OCI-LY7 (cell line): ENCODE results near the gene PALB2. TPM values are rescaled to one million over a fixed set of nuclear protein-coding genes. Genes with fewer than 3 reads are reported as not detected.
A peak's percentile ranks its signal among the peaks of the same experiment; 100 is the strongest.

Experiments
- BruUV-seq: library from RNA; stranded (reverse); fragments of 400-500 nt; replicated peaks from 2 replicates; lab custom pipeline; 2021; lab: Mats Ljungman, UMichigan
- CTCF ChIA-PET: fragments of 300-600 bp; sonication (Branson Sonifier 250); formaldehyde crosslinking; loops from one replicate; lab custom pipeline; 2022; ENCODE audit warnings: antibody characterized with exemption; ENCODE audit not compliant: unreplicated experiment; lab: Charles Lee
- POLR2A ChIA-PET: fragments of 300-600 bp; sonication (Branson Sonifier 250); formaldehyde crosslinking; loops from one replicate; lab custom pipeline; 2022; ENCODE audit warnings: antibody characterized with exemption; lab: Charles Lee
- DNase-seq: peaks from one replicate; pipeline ENCODE4 v3.0.0-alpha.2; 2015; ENCODE audit warnings: low spot score
- H2AFZ ChIP-seq: fragments of 200-600 bp; sonication (generic), shearing (Covaris generic); 2 replicates; pipeline ENCODE4 v1.6.1; 2014; ENCODE audit warnings: mild to moderate bottlenecking, antibody characterized with exemption, low read length, moderate library complexity
- H3K27ac ChIP-seq: fragments of 200-600 bp; sonication (generic); 2 replicates; pipeline ENCODE4 v1.5.1; 2014; ENCODE audit warnings: mixed run types, low read depth, mild to moderate bottlenecking, moderate library complexity, low read length, inconsistent platforms; ENCODE audit not compliant: poor library complexity, severe bottlenecking
- H3K36me3 ChIP-seq: fragments of 200-600 bp; sonication (generic); 2 replicates; pipeline ENCODE4 v1.6.1; 2014; ENCODE audit warnings: mild to moderate bottlenecking, antibody characterized with exemption, low read length, moderate library complexity, mixed read lengths; ENCODE audit not compliant: insufficient read depth
- H3K4me1 ChIP-seq: fragments of 200-600 bp; sonication (generic); 2 replicates; pipeline ENCODE4 v1.5.1; 2014; ENCODE audit warnings: mild to moderate bottlenecking, low read length; ENCODE audit not compliant: insufficient read depth, poor library complexity, severe bottlenecking
- H3K4me2 ChIP-seq: fragments of 200-600 bp; sonication (generic); 2 replicates; pipeline ENCODE4 v1.6.1; 2014; ENCODE audit warnings: mild to moderate bottlenecking, low read length
- H3K4me3 ChIP-seq: fragments of 200-600 bp; sonication (generic); 2 replicates; pipeline ENCODE4 v1.5.1; 2014; ENCODE audit warnings: mild to moderate bottlenecking, low read depth, low read length; ENCODE audit not compliant: poor library complexity, severe bottlenecking
- H3K79me2 ChIP-seq: fragments of 200-600 bp; sonication (generic); 2 replicates; pipeline ENCODE4 v1.6.1; 2016; ENCODE audit warnings: low read depth, mild to moderate bottlenecking, low read length, moderate library complexity, mixed read lengths; ENCODE audit not compliant: insufficient read depth
- H3K9me2 ChIP-seq: fragments of 200-600 bp; sonication (generic); 2 replicates; pipeline ENCODE4 v1.6.1; 2016; ENCODE audit warnings: mild to moderate bottlenecking, low read length, mixed read lengths; ENCODE audit not compliant: insufficient read depth
- H3K9me3 ChIP-seq: fragments of 200-600 bp; sonication (generic); 2 replicates; pipeline ENCODE4 v1.6.1; 2014; ENCODE audit warnings: mild to moderate bottlenecking, mixed run types, low read length, mixed read lengths
- H4K20me1 ChIP-seq: fragments of 200-600 bp; sonication (generic); 2 replicates; pipeline ENCODE4 v1.6.1; 2014; ENCODE audit warnings: mild to moderate bottlenecking, antibody characterized with exemption, low read length, moderate library complexity, mixed read lengths; ENCODE audit not compliant: insufficient read depth
- CTCF ChIP-seq: fragments of 200-600 bp; sonication (generic); conservative IDR thresholded peaks from 2 replicates; pipeline ENCODE4 v1.5.1; 2014; ENCODE audit warnings: mild to moderate bottlenecking, antibody characterized with exemption, low read length, moderate library complexity, mixed read lengths
- EZH2phosphoT487 ChIP-seq: fragments of 200-600 bp; sonication (generic); IDR thresholded peaks from 2 replicates; pipeline ENCODE4 v1.6.1; 2018; ENCODE audit warnings: low read depth, borderline replicate concordance, mild to moderate bottlenecking, mixed run types, antibody characterized with exemption, low read length, moderate library complexity, mixed read lengths
- intact Hi-C: fragments of 100-400 bp; cut with micrococcal nuclease; formaldehyde crosslinking; loops from one replicate; pipeline ENCODE4 v1.10.0; 2022; ENCODE audit not compliant: unreplicated experiment
- total RNA-seq, 2 experiments: library from RNA; depleted of rRNA in 1 of 2; stranded (reverse); fragments of >200 nt in 1 of 2; shearing (Covaris generic) in 1 of 2; gene quantifications; 2 replicates each; pipeline ENCODE4 v1.2.3, GENCODE V29; 2014 to 2022

PALB2 gene
- total RNA-seq, 2 experiments from 2014 or later = 16.6 to 35.1 TPM

DNA sequence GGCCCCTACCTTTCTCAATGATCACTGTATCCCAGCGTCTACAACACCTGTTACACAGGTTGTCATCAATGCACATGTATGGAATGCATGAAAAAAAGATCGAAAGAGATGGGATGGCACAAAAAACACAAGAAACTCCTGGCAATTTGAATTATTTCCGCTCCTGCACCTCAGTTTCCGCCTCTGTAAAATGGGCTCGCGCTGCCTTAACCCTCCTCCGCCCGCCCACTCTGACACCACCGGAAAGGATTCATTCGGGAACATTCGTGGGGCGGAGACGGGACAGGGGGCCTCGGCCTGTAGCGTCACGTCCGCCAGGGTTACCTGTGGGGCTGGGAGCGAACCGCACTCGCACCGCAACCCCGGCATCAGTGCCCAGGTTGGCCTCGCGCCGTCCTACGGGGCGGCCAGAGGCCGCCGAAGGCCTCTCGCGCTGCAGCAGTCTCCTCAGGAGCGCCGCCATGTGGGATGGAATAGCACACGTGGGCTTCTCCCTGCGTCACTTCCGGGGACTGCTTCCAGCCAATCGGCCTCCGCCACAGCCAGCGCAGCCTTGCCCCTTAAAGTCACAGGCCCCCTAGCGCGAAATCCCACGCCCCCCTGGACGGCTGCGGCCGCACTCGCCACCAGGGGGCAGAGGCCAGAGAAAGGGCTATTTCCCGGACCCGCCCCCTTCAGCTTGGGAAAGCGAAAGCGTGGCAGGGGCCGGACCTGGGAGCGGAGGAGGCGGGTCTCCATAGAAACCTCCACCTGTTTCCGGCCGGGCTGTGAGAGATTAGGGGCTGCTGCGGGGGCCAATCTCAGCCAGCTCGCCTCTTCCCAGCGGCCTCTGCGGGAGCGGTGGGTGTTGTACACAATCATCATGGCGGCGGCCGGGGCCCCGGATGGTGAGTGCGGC is 84.0 kb downstream of the PALB2 start, which contains the start of the genes EARS2 and UBFD1:
TSS of gene EARS2 (minus strand) at position 470 of the 898 bp plus-strand sequence. CDS start at position 463, 7 bp downstream.
TSS of gene UBFD1 (plus strand) at position 847 of the 898 bp plus-strand sequence. CDS start at position 863, 16 bp downstream.
- Histone ChIP-seq H4K20me1 (no peaks in the 10 kb centered on the region; the same call in 1 of the 2 replicates), H2AFZ (peak within 1 kb of the TSS; percentile 57; the same call in 1 of the 2 replicates), H3K4me1 (peaks cover 41% of the 10 kb centered on the region), H3K36me3 (peaks cover 58% of the 10 kb centered on the region), H3K4me3 (peak within 1 kb of the TSS; percentile 98), H3K9me3 (no peaks in the 10 kb centered on the region), H3K79me2 (peaks cover 71% of the 10 kb centered on the region), H3K4me2 (peak within 1 kb of the TSS; percentile 98), H3K9me2 (no peaks in the 10 kb centered on the region), H3K27ac (peak within 1 kb of the TSS; percentile 78)
- POLR2A ChIA-PET = interaction anchor here (0.8 to 2.8 kb wide), 4 partner anchors 37 to 60 kb away, joined by 3 to 12 read pairs (median 3); no protein-coding TSS in a partner anchor
- TSS peak; percentile 74 for BruUV-seq
- intact Hi-C loops = loop anchor here (1.0 to 2.0 kb wide), 5 partner anchors 39 to 121 kb away; partner anchors contain the start of genes DCTN5, NDUFAB1, PALB2 and PLK1
- CTCF ChIA-PET = interaction anchor here (2.3 kb wide), 1 partner anchor 40 kb away, joined by 7 read pairs; no protein-coding TSS in a partner anchor
- TF ChIP-seq EZH2phosphoT487 = no peak
- peak; percentile 83 for TF ChIP-seq CTCF
- peak; percentile 98 for DNase-seq

GRCh38 chr16:23554536-23554935 is 86.6 kb downstream of the PALB2 start:
- peak overlapping the region; percentile 97 for H3K4me2 ChIP-seq
- no peak overlapping the region for H2AFZ ChIP-seq
- peak; percentile 63 for DNase-seq
- peaks cover 57% of the 10 kb centered on the region for H3K36me3 ChIP-seq
- peak overlapping the region; percentile 10 for H3K4me3 ChIP-seq
- no TSS peak for BruUV-seq
- no peaks in the 10 kb centered on the region for H3K9me3 ChIP-seq
- intact Hi-C loops = no loop called here
- ChIA-PET POLR2A (interaction anchor here (0.6 to 2.8 kb wide), 11 partner anchors 9 to 96 kb away, joined by 3 to 12 read pairs (median 3); no protein-coding TSS in a partner anchor), CTCF (interaction anchor here (1.1 kb wide), 1 partner anchor 42 kb away, joined by 3 read pairs; the partner anchor contains the start of gene NDUFAB1)
- no peaks in the 10 kb centered on the region for H3K9me2 ChIP-seq
- no peak for TF ChIP-seq CTCF
- TF ChIP-seq EZH2phosphoT487 = no peak
- H3K27ac ChIP-seq = peak overlapping the region; percentile 78
- H3K79me2 ChIP-seq = peaks cover 59% of the 10 kb centered on the region
- peaks cover 41% of the 10 kb centered on the region for H3K4me1 ChIP-seq
- no peaks in the 10 kb centered on the region; the same call in 1 of the 2 replicates for H4K20me1 ChIP-seq

Other genes with a start within 250 kb of the PALB2 start
- gene COG7, start 188.1 kb downstream of the PALB2 start, total RNA-seq (2014; rRNA removed; shearing (Covaris generic)) = 11.1 and 11.4 TPM in 2 replicates
- 21.0 TPM in 2 replicates for gene COG7, start 188.1 kb downstream of the PALB2 start, total RNA-seq (2022)
- 213 and 256 TPM in 2 replicates for gene GGA2, start 130.8 kb downstream of the PALB2 start, total RNA-seq (2014; rRNA removed; shearing (Covaris generic))
- 580 and 590 TPM in 2 replicates for gene GGA2, start 130.8 kb downstream of the PALB2 start, total RNA-seq (2022)
- gene EARS2, start 84.0 kb downstream of the PALB2 start, total RNA-seq (2014; rRNA removed; shearing (Covaris generic)) = 32.3 and 42.1 TPM in 2 replicates
- 27.8 and 38.5 TPM in 2 replicates for gene EARS2, start 84.0 kb downstream of the PALB2 start, total RNA-seq (2022)
- gene UBFD1, start 83.6 kb downstream of the PALB2 start, total RNA-seq (2014; rRNA removed; shearing (Covaris generic)) = 39.1 and 42.4 TPM in 2 replicates
- gene UBFD1, start 83.6 kb downstream of the PALB2 start, total RNA-seq (2022) = 62.8 and 67.1 TPM in 2 replicates
- 111 and 159 TPM in 2 replicates for gene NDUFAB1, start 45.0 kb downstream of the PALB2 start, total RNA-seq (2014; rRNA removed; shearing (Covaris generic))
- gene NDUFAB1, start 45.0 kb downstream of the PALB2 start, total RNA-seq (2022) = 107 and 149 TPM in 2 replicates
- 37.3 and 42.9 TPM in 2 replicates for gene DCTN5, start 156 bp upstream of the PALB2 start, total RNA-seq (2014; rRNA removed; shearing (Covaris generic))
- gene DCTN5, start 156 bp upstream of the PALB2 start, total RNA-seq (2022) = 88.2 and 89.6 TPM in 2 replicates
- 59.6 and 69.5 TPM in 2 replicates for gene PLK1, start 37.6 kb upstream of the PALB2 start, total RNA-seq (2014; rRNA removed; shearing (Covaris generic))
- gene PLK1, start 37.6 kb upstream of the PALB2 start, total RNA-seq (2022) = 156 and 164 TPM in 2 replicates
- 1.2 and 1.3 TPM in 2 replicates for gene ERN2, start 71.9 kb upstream of the PALB2 start, total RNA-seq (2014; rRNA removed; shearing (Covaris generic))
- 2.5 and 2.6 TPM in 2 replicates for gene ERN2, start 71.9 kb upstream of the PALB2 start, total RNA-seq (2022)
- gene CHP2, start 113.7 kb upstream of the PALB2 start, total RNA-seq (2014; rRNA removed; shearing (Covaris generic)) = not detected in 2 replicates
- gene CHP2, start 113.7 kb upstream of the PALB2 start, total RNA-seq (2022) = not detected in 2 replicates
- 21.0 and 24.2 TPM in 2 replicates for gene PRKCB, start 194.7 kb upstream of the PALB2 start, total RNA-seq (2014; rRNA removed; shearing (Covaris generic))
- gene PRKCB, start 194.7 kb upstream of the PALB2 start, total RNA-seq (2022) = 44.5 and 51.6 TPM in 2 replicates